Measurements from ENCODE around the gene LTBP1. TPM values are rescaled to one million over a fixed set of nuclear protein-coding genes. Genes with fewer than 3 reads are reported as not detected.

The LTBP1 gene
- polyA plus RNA-seq, 1 donor (not counting 4 experiments of a cell fraction or from before 2014, with no cell fraction given), result 9.2 TPM

- no peak overlapping the region for H3K4me2 ChIP-seq (ENCODE audit: control insufficient read depth, extremely low read depth, insufficient read depth, low read depth, low read length)
- no peaks in the 10 kb centered on the region for H3K9me3 ChIP-seq (ENCODE audit: control insufficient read depth, low read depth, low read length)
- H3K27ac ChIP-seq (ENCODE audit: control insufficient read depth, insufficient read depth, low read length), result no peak overlapping the region
- H3K9ac ChIP-seq (ENCODE audit: control insufficient read depth, extremely low read depth, insufficient read depth, low read length), result no peak overlapping the region
- H3K27me3 ChIP-seq (ENCODE audit: control insufficient read depth, extremely low read depth, insufficient read depth, low read length), result no peaks in the 10 kb centered on the region
- no peak overlapping the region for H3K4me3 ChIP-seq (ENCODE audit: control insufficient read depth in 2 of 3, extremely low read depth in 1 of 3, insufficient read depth in 2 of 3, low read depth in 1 of 3, low read length in 3 of 3)
- no peak for TF ChIP-seq EZH2 (IDR thresholded peaks at IDR 0.05; ENCODE audit: low read length)
- H3K4me1 ChIP-seq (ENCODE audit: control insufficient read depth, extremely low read depth, insufficient read depth, low read length), result no peaks in the 10 kb centered on the region
- FAIRE-seq (no peak), DNase-seq (ENCODE audit: low read depth, low spot score) (no peak)
- dilution Hi-C loops (cut with MboI; ENCODE audit: extremely low pct_ligation_motif_present, low sequenced_read_pairs), result no loop called here
- no peak overlapping the region for H2AFZ ChIP-seq (ENCODE audit: control insufficient read depth, low read length)
- H4K20me1 ChIP-seq (ENCODE audit: control insufficient read depth, extremely low read depth, insufficient read depth, low read length), result no peaks in the 10 kb centered on the region
- no peaks in the 10 kb centered on the region for H3K36me3 ChIP-seq (ENCODE audit: control insufficient read depth in 2 of 2, extremely low read depth in 1 of 2, insufficient read depth in 2 of 2, low read length in 2 of 2)
- no peaks in the 10 kb centered on the region for H3K79me2 ChIP-seq (ENCODE audit: control insufficient read depth, insufficient read depth, low read length)
- H3K9me1 ChIP-seq (ENCODE audit: control insufficient read depth, extremely low read depth, insufficient read depth, low read length), result no peaks in the 10 kb centered on the region
These were observed 41.8 kb downstream of the LTBP1 start for GRCh38 chr2:32988525-32988924.

- no peak overlapping the region for H2AFZ ChIP-seq (ENCODE audit: control insufficient read depth, low read length)
- H3K9me3 ChIP-seq (ENCODE audit: control insufficient read depth, low read depth, low read length), result no peaks in the 10 kb centered on the region
- no peak overlapping the region for H3K4me3 ChIP-seq (ENCODE audit: control insufficient read depth in 2 of 3, extremely low read depth in 1 of 3, insufficient read depth in 2 of 3, low read depth in 1 of 3, low read length in 3 of 3)
- H3K4me2 ChIP-seq (ENCODE audit: control insufficient read depth, extremely low read depth, insufficient read depth, low read depth, low read length), result no peak overlapping the region
- dilution Hi-C loops (cut with MboI; ENCODE audit: extremely low pct_ligation_motif_present, low sequenced_read_pairs), result no loop called here
- H3K9me1 ChIP-seq (ENCODE audit: control insufficient read depth, extremely low read depth, insufficient read depth, low read length), result no peaks in the 10 kb centered on the region
- no peak overlapping the region for H3K9ac ChIP-seq (ENCODE audit: control insufficient read depth, extremely low read depth, insufficient read depth, low read length)
- DNase-seq (ENCODE audit: low read depth, low spot score), result no peak
- no peak overlapping the region for H3K27ac ChIP-seq (ENCODE audit: control insufficient read depth, insufficient read depth, low read length)
- no peak for TF ChIP-seq CTCF (optimal IDR thresholded peaks at IDR 0.05 in 1 of 3, IDR thresholded peaks at IDR 0.05 in 1 of 3, conservative IDR thresholded peaks at IDR 0.05 in 1 of 3; ENCODE audit: extremely low read depth in 1 of 3, insufficient read depth in 2 of 3, low read length in 3 of 3)
- TF ChIP-seq EZH2 (IDR thresholded peaks at IDR 0.05; ENCODE audit: low read length), result no peak
- H3K27me3 ChIP-seq (ENCODE audit: control insufficient read depth, extremely low read depth, insufficient read depth, low read length), result no peaks in the 10 kb centered on the region
- FAIRE-seq, result no peak
- no peaks in the 10 kb centered on the region for H3K4me1 ChIP-seq (ENCODE audit: control insufficient read depth, extremely low read depth, insufficient read depth, low read length)
- H4K20me1 ChIP-seq (ENCODE audit: control insufficient read depth, extremely low read depth, insufficient read depth, low read length), result no peaks in the 10 kb centered on the region
- no peaks in the 10 kb centered on the region for H3K79me2 ChIP-seq (ENCODE audit: control insufficient read depth, insufficient read depth, low read length)
- no peaks in the 10 kb centered on the region for H3K36me3 ChIP-seq (ENCODE audit: control insufficient read depth in 2 of 2, extremely low read depth in 1 of 2, insufficient read depth in 2 of 2, low read length in 2 of 2)
These were observed 43.8 kb downstream of the LTBP1 start for GRCh38 chr2:32990556-32990955.

Measured in keratinocyte (primary cell).